Endothelial cell of umbilical vein (primary cell): ENCODE data around the gene YTHDF2. TPM values are rescaled to one million over a fixed set of nuclear protein-coding genes. Genes with fewer than 3 reads are reported as not detected.

Experiments used
- BruUV-seq: library from RNA; stranded (reverse); fragments of 400-500 nt; replicated peaks from 2 replicates; lab custom pipeline; 2021; lab: Mats Ljungman, UMichigan
- CTCF ChIA-PET: fragments of 300-600, 350-600 bp; sonication (Branson Sonifier 250); formaldehyde crosslinking; loops from one replicate; lab custom pipeline; 2021; ENCODE audit warnings: antibody characterized with exemption, inconsistent platforms; lab: Charles Lee
- POLR2A ChIA-PET: fragments of 300-600, 350-600 bp; sonication (Branson Sonifier 250); formaldehyde crosslinking; loops from one replicate; lab custom pipeline; 2021; ENCODE audit warnings: antibody characterized with exemption, inconsistent platforms; lab: Charles Lee
- DNase-seq: peaks from one replicate; pipeline ENCODE4 v3.0.0-alpha.2; 2011; ENCODE audit warnings: low read depth, low spot score
- FAIRE-seq: peaks from 2 replicates; lab custom pipeline; 2011; peaks lifted over from hg19 to GRCh38; lab: Jason Lieb, UNC
- H2AFZ ChIP-seq: 2 replicates; pipeline ENCODE4 v1.6.0; 2012; ENCODE audit warnings: low read depth, low read length, control low read depth, inconsistent platforms
- H3K27ac ChIP-seq: 2 replicates; pipeline ENCODE4 v1.5.1; 2011; ENCODE audit warnings: low read depth, mild to moderate bottlenecking, control low read depth, low read length, moderate library complexity; ENCODE audit not compliant: insufficient read depth
- H3K27me3 ChIP-seq, 2 experiments: 2 replicates each; pipeline versions ENCODE4 v1.6.0 to v1.6.1; 2011; ENCODE audit warnings: low read length in 2 of 2, mixed read lengths in 1 of 2; ENCODE audit not compliant: control insufficient read depth in 2 of 2, insufficient read depth in 2 of 2
- H3K36me3 ChIP-seq, 2 experiments: 2 replicates in 1 of 2; 3 replicates in 1 of 2; pipeline ENCODE4 v1.5.1; 2011; ENCODE audit warnings: low read length in 2 of 2, mild to moderate bottlenecking in 1 of 2, moderate library complexity in 1 of 2; ENCODE audit not compliant: control insufficient read depth in 2 of 2, insufficient read depth in 2 of 2; ENCODE audit errors: extremely low read depth in 1 of 2
- H3K4me1 ChIP-seq: 3 replicates; pipeline ENCODE4 v1.5.1; 2011; ENCODE audit warnings: mild to moderate bottlenecking, low read length; ENCODE audit not compliant: control insufficient read depth, insufficient read depth; ENCODE audit errors: extremely low read depth
- H3K4me2 ChIP-seq: 2 replicates; pipeline ENCODE4 v1.6.1; 2011; ENCODE audit warnings: low read length, control low read depth, mixed read lengths; ENCODE audit not compliant: insufficient read depth
- H3K4me3 ChIP-seq, 3 experiments: fragments of 200-600 bp in 1 of 3; sonication (generic), shearing (Covaris generic) in 1 of 3; replicated peaks in 1 of 3; 2 replicates each; pipeline ENCODE4 v1.5.1; 2011 to 2016; ENCODE audit warnings: control low read depth in 3 of 3, low read length in 3 of 3, mild to moderate bottlenecking in 2 of 3, inconsistent platforms in 1 of 3, low read depth in 1 of 3, moderate library complexity in 1 of 3; ENCODE audit not compliant: insufficient read depth in 1 of 3
- H3K79me2 ChIP-seq: 2 replicates; pipeline ENCODE4 v1.6.0; 2012; ENCODE audit warnings: low read length, inconsistent platforms; ENCODE audit not compliant: control insufficient read depth, insufficient read depth
- H3K9ac ChIP-seq: replicated peaks from 2 replicates; pipeline ENCODE3; 2011; ENCODE audit warnings: low read length, control low read depth; ENCODE audit not compliant: insufficient read depth; ENCODE audit errors: extremely low read depth
- H3K9me1 ChIP-seq: replicated peaks from 3 replicates; pipeline ENCODE4 v1.6.0; 2011; ENCODE audit warnings: mild to moderate bottlenecking, low read length; ENCODE audit not compliant: control insufficient read depth, insufficient read depth; ENCODE audit errors: extremely low read depth
- H3K9me3 ChIP-seq: replicated peaks from 2 replicates; pipeline ENCODE4 v1.5.1; 2012; ENCODE audit warnings: low read length, inconsistent platforms; ENCODE audit not compliant: control insufficient read depth, insufficient read depth
- H4K20me1 ChIP-seq: replicated peaks from 2 replicates; pipeline ENCODE3; 2011; ENCODE audit warnings: mild to moderate bottlenecking, low read length; ENCODE audit not compliant: control insufficient read depth, insufficient read depth; ENCODE audit errors: extremely low read depth
- CTCF ChIP-seq, 2 donors: IDR thresholded peaks; 1 replicate in 1 of 2; 2 replicates in 1 of 2; pipeline ENCODE4 v1.5.1; 2011; ENCODE audit warnings: low read length in 2 of 2, mild to moderate bottlenecking in 2 of 2, moderate library complexity in 2 of 2, control low read depth in 1 of 2, inconsistent platforms in 1 of 2, low read depth in 1 of 2; ENCODE audit not compliant: insufficient read depth in 1 of 2; ENCODE audit errors: extremely low read depth in 1 of 2
- EZH2 ChIP-seq: IDR thresholded peaks from 2 replicates; pipeline ENCODE4 v1.6.1; 2012; ENCODE audit warnings: borderline replicate concordance, low read depth, mild to moderate bottlenecking, moderate library complexity, low read length, inconsistent platforms; ENCODE audit not compliant: severe bottlenecking
- FOS ChIP-seq: IDR thresholded peaks from 2 replicates; pipeline ENCODE4 v1.6.1; 2011; ENCODE audit warnings: mild to moderate bottlenecking, low read length, moderate library complexity, borderline replicate concordance; ENCODE audit not compliant: insufficient read depth
- GATA2 ChIP-seq: IDR thresholded peaks from 2 replicates; pipeline ENCODE4 v1.7.0; 2011; ENCODE audit warnings: low read depth, mild to moderate bottlenecking, moderate library complexity, mixed read lengths, low read length; ENCODE audit not compliant: insufficient read length, insufficient read depth
- MYC ChIP-seq: IDR thresholded peaks from one replicate; pipeline ENCODE4 v1.6.1; 2011; ENCODE audit warnings: mild to moderate bottlenecking, low read depth, low read length
- POLR2A ChIP-seq: IDR thresholded peaks from 2 replicates; pipeline ENCODE4 v1.6.1; 2012; ENCODE audit warnings: low read depth, mild to moderate bottlenecking, control low read depth, low read length
- dilution Hi-C: fragments of 300-500 bp; cut with MboI; formaldehyde crosslinking; loops from one replicate; pipeline ENCODE4 v1.15.0; 2019; ENCODE audit warnings: low sequenced_read_pairs; ENCODE audit not compliant: extremely low pct_ligation_motif_present
- intact Hi-C: fragments of 100-400 bp; cut with micrococcal nuclease; formaldehyde crosslinking; loops from one replicate; pipeline ENCODE4 v1.10.0; 2022
- polyA plus RNA-seq, 4 experiments: library from polyadenylated mRNA; depleted of rRNA in 3 of 4; stranded (reverse) in 3 of 4; unstranded in 1 of 4; fragments of >200 nt; gene quantifications; 2 replicates each; pipeline versions ENCODE4 v1.2.1 to v1.2.3, GENCODE V29; 2011 to 2012; ENCODE audit warnings: missing spikeins in 1 of 4
- total RNA-seq: library from RNA; stranded (reverse); gene quantifications from 2 replicates; pipeline ENCODE4 v1.2.3, GENCODE V29; 2021

Gene YTHDF2
- total and polyA plus RNA-seq, 2 donors (not counting 3 experiments of a cell fraction or from before 2014, with no cell fraction given), result 72.4 to 105 TPM

DNA sequence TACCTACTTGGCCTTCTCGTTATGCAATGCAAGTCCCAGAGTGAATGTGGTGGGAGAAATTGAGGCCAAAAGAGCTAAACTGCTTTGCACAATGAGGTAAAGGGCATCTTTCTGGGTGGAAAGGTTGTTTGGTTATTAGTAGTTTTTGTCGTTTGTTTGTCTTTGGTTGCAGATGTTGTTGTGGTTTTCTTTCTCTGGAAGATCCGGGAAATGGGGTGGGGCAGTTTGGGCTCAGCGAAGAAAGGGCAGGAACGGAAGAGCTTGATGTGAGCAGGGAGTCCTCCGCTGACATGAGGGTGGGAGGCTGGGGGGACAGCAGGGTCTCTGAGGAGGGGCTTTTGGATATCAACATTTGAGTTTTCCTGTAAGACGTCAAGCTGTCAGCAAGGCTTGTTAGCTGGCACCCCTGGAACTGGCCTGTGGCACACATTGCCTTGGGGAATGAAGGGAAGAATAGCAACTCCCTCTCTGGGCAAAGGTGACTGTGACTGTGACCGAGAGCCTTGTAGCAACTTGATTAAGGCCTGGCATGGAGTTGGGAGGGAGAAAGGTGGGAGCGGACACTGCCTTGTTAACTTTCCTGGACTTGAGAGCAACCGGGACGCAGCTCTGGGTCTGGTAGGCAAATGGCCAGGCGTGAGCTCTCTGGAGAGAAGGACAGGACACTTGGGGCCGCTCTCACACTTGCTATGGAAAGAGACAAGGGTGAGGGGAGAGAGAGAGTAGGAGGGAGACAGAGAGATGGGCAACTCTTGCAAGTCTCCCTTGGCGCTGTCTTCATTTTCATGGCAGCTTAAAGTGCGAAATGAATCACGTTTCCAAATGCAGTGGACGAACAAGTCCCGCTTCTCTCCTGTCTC, 59.8 kb downstream of the YTHDF2 start:
- intact Hi-C loops, result no loop called here
- Histone ChIP-seq H2AFZ (no peak overlapping the region), H3K9me3 (no peaks in the 10 kb centered on the region), H3K27ac (no peak overlapping the region), H3K4me1 (no peaks in the 10 kb centered on the region), H3K9ac (no peak overlapping the region), H3K4me2 (no peak overlapping the region), H3K27me3 (peaks cover 2 to 4% of the 10 kb centered on the region in 2 experiments), H4K20me1 (no peaks in the 10 kb centered on the region), H3K36me3 (no peaks in the 10 kb centered on the region), H3K9me1 (no peaks in the 10 kb centered on the region), H3K4me3 (no peak overlapping the region), H3K79me2 (no peaks in the 10 kb centered on the region)
- FAIRE-seq, result no peak
- CTCF ChIA-PET, result interaction anchor here (1.6 to 1.9 kb wide), 2 partner anchors 11 to 80 kb away, joined by 9 to 10 read pairs; no protein-coding TSS in a partner anchor
- POLR2A ChIA-PET, result no interaction called here
- TF ChIP-seq MYC (no peak), EZH2 (no peak), CTCF (IDR thresholded peaks at IDR 0.05; ENCODE audit: extremely low read depth in 1 of 2, insufficient read depth in 1 of 2, low read depth in 1 of 2, low read length in 2 of 2) (no peak), FOS (no peak), GATA2 (no peak), POLR2A (no peak)
- DNase-seq, result no peak
- no TSS peak for BruUV-seq
- dilution Hi-C loops, result no loop called here
